Hepatocyte (in vitro differentiated cells): ENCODE results near the gene NUMB. TPM values are rescaled to one million over a fixed set of nuclear protein-coding genes. Genes with fewer than 3 reads are reported as not detected.

Experiments used
- DNase-seq: peaks from one replicate; pipeline ENCODE4 v3.0.0-alpha.2; 2016; ENCODE audit warnings: low spot score
- H2AFZ ChIP-seq: fragments of 200-600 bp; sonication (generic); 2 replicates; pipeline ENCODE4 v1.6.0; 2016; ENCODE audit warnings: antibody characterized with exemption, mild to moderate bottlenecking
- H3K27ac ChIP-seq: fragments of 200-600 bp; sonication (generic); 2 replicates; pipeline ENCODE4 v1.5.1; 2016; ENCODE audit warnings: mild to moderate bottlenecking
- H3K27me3 ChIP-seq: fragments of 200-600 bp; sonication (generic); 2 replicates; pipeline ENCODE4 v1.6.1; 2016
- H3K36me3 ChIP-seq: fragments of 200-600 bp; sonication (generic); replicated peaks from 2 replicates; pipeline ENCODE4 v1.5.1; 2016; ENCODE audit warnings: low read depth; ENCODE audit not compliant: insufficient read depth
- H3K4me1 ChIP-seq: fragments of 200-600 bp; sonication (generic); 2 replicates; pipeline ENCODE4 v1.5.1; 2016; ENCODE audit warnings: mild to moderate bottlenecking, moderate library complexity; ENCODE audit not compliant: insufficient read depth
- H3K4me2 ChIP-seq: fragments of 200-600 bp; sonication (generic); 2 replicates; pipeline ENCODE4 v1.6.0; 2016
- H3K4me3 ChIP-seq: fragments of 200-600 bp; sonication (generic); 2 replicates; pipeline ENCODE4 v1.5.1; 2016; ENCODE audit warnings: mild to moderate bottlenecking
- H3K79me2 ChIP-seq: fragments of 200-600 bp; sonication (generic); 2 replicates; pipeline ENCODE4 v1.6.0; 2017; ENCODE audit warnings: mild to moderate bottlenecking
- H3K9me2 ChIP-seq: fragments of 200-600 bp; sonication (generic); replicated peaks from 2 replicates; pipeline ENCODE4 v1.6.0; 2017; ENCODE audit warnings: mild to moderate bottlenecking; ENCODE audit not compliant: insufficient read depth
- H3K9me3 ChIP-seq: fragments of 200-600 bp; sonication (generic); 2 replicates; pipeline ENCODE4 v1.5.1; 2016; ENCODE audit warnings: low read depth, mild to moderate bottlenecking
- H4K20me1 ChIP-seq: fragments of 200-600 bp; sonication (generic); 2 replicates; pipeline ENCODE4 v1.6.0; 2016; ENCODE audit warnings: mild to moderate bottlenecking; ENCODE audit not compliant: insufficient read depth, poor library complexity, severe bottlenecking
- CTCF ChIP-seq: fragments of 200-600 bp; sonication (generic); IDR thresholded peaks from 2 replicates; pipeline ENCODE4 v1.5.1; 2016; ENCODE audit warnings: antibody characterized with exemption, mild to moderate bottlenecking; ENCODE audit not compliant: poor library complexity
- EZH2 ChIP-seq: fragments of 200-600 bp; sonication (generic); IDR thresholded peaks from 2 replicates; pipeline ENCODE4 v1.6.1; 2016; ENCODE audit warnings: antibody characterized with exemption, mild to moderate bottlenecking, borderline replicate concordance
- EZH2phosphoT487 ChIP-seq: fragments of 200-600 bp; sonication (generic); IDR thresholded peaks from one replicate; pipeline ENCODE4 v1.6.1; 2018; ENCODE audit warnings: antibody characterized with exemption, mild to moderate bottlenecking, low read depth, moderate library complexity; ENCODE audit not compliant: unreplicated experiment, severe bottlenecking
- WGBS: methylation state at CpG from one replicate; pipeline ENCODE4 v1.1.6; 2016; ENCODE audit warnings: low lambda C conversion rate; ENCODE audit errors: missing lambda C conversion rate; 5-methylcytosine and 5-hydroxymethylcytosine counted together
- polyA plus RNA-seq: library from polyadenylated mRNA; unstranded; fragments of >200 nt; fragmentation: Nextera tagmentation; extraction: Ambion mirVana; gene quantifications from 2 replicates; pipeline ENCODE4 v1.2.1, GENCODE V29; 2016
- total RNA-seq: library from RNA; depleted of rRNA; stranded (reverse); fragments of >200 nt; gene quantifications from 2 replicates; pipeline ENCODE4 v1.2.3, GENCODE V29; 2014

Gene NUMB
- total and polyA plus RNA-seq, 2 experiments from 2014 or later = 35.3 to 45.8 TPM

DNA sequence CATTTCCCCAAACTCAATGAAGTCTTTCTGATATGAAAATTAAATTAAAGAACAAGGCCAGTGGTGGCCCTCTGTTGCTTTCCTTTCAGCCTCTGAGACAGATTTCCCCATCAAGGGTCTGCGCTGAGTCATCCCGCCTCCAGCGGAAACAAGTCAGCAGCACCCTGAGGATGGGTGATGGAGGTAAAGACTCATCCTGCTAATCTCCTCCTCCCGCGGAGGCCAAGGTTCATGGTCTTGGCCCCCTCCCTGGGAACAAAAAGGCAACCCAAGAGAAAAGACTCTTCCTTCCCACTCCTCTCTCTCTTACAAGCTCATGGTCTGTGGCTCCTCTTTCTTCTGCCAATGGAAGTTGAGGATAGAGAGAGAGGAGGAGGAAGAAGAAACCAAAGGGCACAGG, 9.0 kb upstream of the NUMB start:
- no peak for DNase-seq
- Histone ChIP-seq H2AFZ (no peak overlapping the region), H3K4me3 (no peak overlapping the region), H3K9me3 (no peaks in the 10 kb centered on the region), H3K4me2 (no peak overlapping the region), H3K9me2 (no peaks in the 10 kb centered on the region), H4K20me1 (no peaks in the 10 kb centered on the region), H3K4me1 (peaks cover 26% of the 10 kb centered on the region), H3K79me2 (peaks cover 2% of the 10 kb centered on the region), H3K27me3 (no peaks in the 10 kb centered on the region), H3K36me3 (no peaks in the 10 kb centered on the region), H3K27ac (peak overlapping the region; percentile 44)
- 70% methylated on average over 5 of the region's 5 CpGs for WGBS
- TF ChIP-seq EZH2phosphoT487 (no peak), CTCF (no peak), EZH2 (no peak)

DNA sequence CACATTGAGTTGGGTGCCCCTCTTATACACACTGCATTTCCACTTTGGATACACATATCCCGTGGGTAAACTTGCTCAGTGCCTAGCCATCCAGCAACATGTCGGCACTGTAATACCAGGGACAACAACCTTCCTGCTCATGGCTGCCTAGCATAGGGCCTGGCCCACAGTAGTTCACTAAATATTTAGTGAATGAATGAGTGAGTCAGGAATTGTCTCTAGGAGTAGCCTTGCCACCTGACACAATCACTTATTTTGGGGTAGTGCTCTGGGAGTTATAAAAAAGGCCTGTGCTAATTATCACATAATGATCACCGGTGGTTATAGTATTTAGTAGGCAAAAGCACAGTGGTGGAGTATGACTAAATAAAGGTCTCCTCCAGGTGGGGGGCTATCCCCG, 8.5 kb upstream of the NUMB start:
- H2AFZ ChIP-seq = no peak overlapping the region
- H3K4me2 ChIP-seq = no peak overlapping the region
- no peaks in the 10 kb centered on the region for H3K36me3 ChIP-seq
- 91% methylated on average over 4 of the region's 4 CpGs for WGBS
- no peaks in the 10 kb centered on the region for H3K9me3 ChIP-seq
- TF ChIP-seq EZH2 (no peak), CTCF (no peak), EZH2phosphoT487 (no peak)
- H3K9me2 ChIP-seq = no peaks in the 10 kb centered on the region
- no peaks in the 10 kb centered on the region for H3K27me3 ChIP-seq
- no peak overlapping the region for H3K27ac ChIP-seq
- DNase-seq = no peak
- no peak overlapping the region for H3K4me3 ChIP-seq
- peaks cover 30% of the 10 kb centered on the region for H3K4me1 ChIP-seq
- no peaks in the 10 kb centered on the region for H4K20me1 ChIP-seq
- peaks cover 2% of the 10 kb centered on the region for H3K79me2 ChIP-seq

- Histone ChIP-seq H4K20me1 (no peaks in the 10 kb centered on the region), H3K9me3 (no peaks in the 10 kb centered on the region), H3K4me3 (no peak overlapping the region), H3K4me2 (peak overlapping the region; percentile 32), H3K27ac (no peak overlapping the region), H3K27me3 (no peaks in the 10 kb centered on the region), H2AFZ (peak overlapping the region; percentile 36), H3K4me1 (peaks cover 35% of the 10 kb centered on the region), H3K79me2 (peaks cover 2% of the 10 kb centered on the region), H3K9me2 (no peaks in the 10 kb centered on the region), H3K36me3 (no peaks in the 10 kb centered on the region)
- TF ChIP-seq CTCF (no peak), EZH2phosphoT487 (no peak), EZH2 (no peak)
- WGBS = 68% methylated on average over 5 of the region's 5 CpGs
- DNase-seq = no peak
Observed at GRCh38 chr14:73465823-73466532, 7.6 kb upstream of the NUMB start.
